Mammary epithelial cell (primary cell): ENCODE results near the gene MED29.

Experiments
- CTCF ChIP-seq, 2 donors: IDR thresholded peaks in 1 of 2; conservative IDR thresholded peaks in 1 of 2; 2 replicates each; pipeline ENCODE4 v1.5.1; 2011 to 2012; ENCODE audit warnings: inconsistent platforms in 2 of 2, low read length in 2 of 2, mild to moderate bottlenecking in 2 of 2, control low read depth in 1 of 2, low read depth in 1 of 2; ENCODE audit not compliant: insufficient read depth in 1 of 2; ENCODE audit errors: extremely low read depth in 1 of 2
- EZH2 ChIP-seq: IDR thresholded peaks from 2 replicates; pipeline ENCODE4 v1.6.1; 2012; ENCODE audit warnings: low read length, inconsistent platforms, borderline replicate concordance

GRCh38 chr19:39401549-39402345 is 10.6 kb downstream of the MED29 start:
- TF ChIP-seq CTCF (conservative IDR thresholded peaks at IDR 0.05 in 1 of 2, IDR thresholded peaks at IDR 0.05 in 1 of 2; ENCODE audit: extremely low read depth in 1 of 2, insufficient read depth in 1 of 2, low read depth in 1 of 2, low read length in 2 of 2), result no peak
- no peak for TF ChIP-seq EZH2
